SU-DHL-6 (cell line): Measurements from ENCODE around the gene CLDN8.

Experiments
- H2AFZ ChIP-seq: fragments of 200-600 bp; sonication (generic); 2 replicates; pipeline ENCODE4 v1.6.1; 2014; ENCODE audit warnings: low read depth, mild to moderate bottlenecking, moderate library complexity, mixed read lengths, antibody characterized with exemption, low read length; ENCODE audit not compliant: severe bottlenecking
- H3F3A ChIP-seq: fragments of 200-600 bp; shearing (Covaris generic); 2 replicates; pipeline ENCODE4 v1.6.0; 2016; ENCODE audit warnings: antibody characterized with exemption, mild to moderate bottlenecking; ENCODE audit not compliant: insufficient read depth
- H3K27ac ChIP-seq: fragments of 200-600 bp; sonication (generic); 2 replicates; pipeline ENCODE4 v1.5.1; 2016; ENCODE audit warnings: low read depth, mild to moderate bottlenecking, low read length, moderate library complexity, mixed read lengths
- H3K27me3 ChIP-seq: fragments of 200-600 bp; sonication (generic), shearing (Covaris generic); 2 replicates; pipeline ENCODE4 v1.6.0; 2014; ENCODE audit warnings: mild to moderate bottlenecking, low read length
- H3K36me3 ChIP-seq: fragments of 200-600 bp; sonication (generic); 2 replicates; pipeline ENCODE4 v1.6.1; 2014; ENCODE audit warnings: mild to moderate bottlenecking, low read length, mixed read lengths
- H3K4me2 ChIP-seq: fragments of 300-600, 200-600 bp; shearing (Covaris generic), sonication (generic); 2 replicates; pipeline ENCODE4 v1.6.0; 2014; ENCODE audit warnings: low read length, low read depth, mild to moderate bottlenecking; ENCODE audit not compliant: poor library complexity, severe bottlenecking
- H3K4me3 ChIP-seq: fragments of 200-600 bp; sonication (generic); 2 replicates; pipeline ENCODE4 v1.5.1; 2014; ENCODE audit warnings: antibody characterized with exemption, low read length, mild to moderate bottlenecking, mixed read lengths; ENCODE audit not compliant: insufficient read depth, poor library complexity, severe bottlenecking
- H3K79me2 ChIP-seq: fragments of 200-600 bp; sonication (generic); 2 replicates; pipeline ENCODE4 v1.6.1; 2014; ENCODE audit warnings: mild to moderate bottlenecking, low read length, moderate library complexity; ENCODE audit not compliant: insufficient read depth
- H3K9ac ChIP-seq: fragments of 200-600 bp; sonication (generic); 2 replicates; pipeline ENCODE4 v1.7.0; 2014; ENCODE audit warnings: mild to moderate bottlenecking, low read length
- H3K9me2 ChIP-seq: fragments of 200-600 bp; sonication (generic); replicated peaks from 2 replicates; pipeline ENCODE4 v1.6.1; 2014; ENCODE audit warnings: low read length; ENCODE audit not compliant: insufficient read depth
- H3K9me3 ChIP-seq: fragments of 200-600 bp; sonication (generic); 2 replicates; pipeline ENCODE4 v1.6.1; 2014; ENCODE audit warnings: low read length, mixed read lengths; ENCODE audit not compliant: insufficient read depth
- H4K20me1 ChIP-seq: fragments of 200-600 bp; sonication (generic); 2 replicates; pipeline ENCODE4 v1.6.1; 2014; ENCODE audit warnings: low read depth, mild to moderate bottlenecking, antibody characterized with exemption, low read length, moderate library complexity, mixed read lengths
- EZH2phosphoT487 ChIP-seq: fragments of 200-600 bp; sonication (generic), shearing (Covaris generic); conservative IDR thresholded peaks from 2 replicates; pipeline ENCODE4 v1.6.1; 2018; ENCODE audit warnings: mild to moderate bottlenecking, antibody characterized with exemption, low read length, moderate library complexity, mixed read lengths
- TF ChIP-seq, protein P1 (sequence below): fragments of 200-600 bp; sonication (generic); IDR thresholded peaks from one replicate; pipeline ENCODE4 v1.5.1; 2017; ENCODE audit warnings: antibody characterized with exemption, mild to moderate bottlenecking, low read length, moderate library complexity; ENCODE audit not compliant: insufficient read depth, poor library complexity, severe bottlenecking

CLDN8 gene

DNA sequence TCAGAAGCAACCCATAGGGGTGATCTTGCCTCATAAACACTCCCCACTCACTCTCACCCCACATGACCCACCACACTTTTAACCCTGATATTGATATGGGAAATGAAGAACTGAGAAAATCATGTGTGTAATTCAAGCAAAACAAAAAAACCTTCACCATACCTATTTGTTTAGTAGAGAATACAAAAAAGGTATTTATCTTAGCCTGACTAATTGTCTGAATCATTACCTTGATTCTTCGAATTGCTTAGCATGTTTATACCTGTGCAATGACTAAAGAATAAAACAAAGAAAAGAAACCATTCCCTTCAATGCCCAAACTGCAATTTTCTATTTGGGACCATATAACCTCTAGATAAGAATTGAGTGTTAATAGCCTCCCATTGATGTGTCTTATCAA lies 51.1 kb downstream of the CLDN8 start:
- TF ChIP-seq, protein P1, sequence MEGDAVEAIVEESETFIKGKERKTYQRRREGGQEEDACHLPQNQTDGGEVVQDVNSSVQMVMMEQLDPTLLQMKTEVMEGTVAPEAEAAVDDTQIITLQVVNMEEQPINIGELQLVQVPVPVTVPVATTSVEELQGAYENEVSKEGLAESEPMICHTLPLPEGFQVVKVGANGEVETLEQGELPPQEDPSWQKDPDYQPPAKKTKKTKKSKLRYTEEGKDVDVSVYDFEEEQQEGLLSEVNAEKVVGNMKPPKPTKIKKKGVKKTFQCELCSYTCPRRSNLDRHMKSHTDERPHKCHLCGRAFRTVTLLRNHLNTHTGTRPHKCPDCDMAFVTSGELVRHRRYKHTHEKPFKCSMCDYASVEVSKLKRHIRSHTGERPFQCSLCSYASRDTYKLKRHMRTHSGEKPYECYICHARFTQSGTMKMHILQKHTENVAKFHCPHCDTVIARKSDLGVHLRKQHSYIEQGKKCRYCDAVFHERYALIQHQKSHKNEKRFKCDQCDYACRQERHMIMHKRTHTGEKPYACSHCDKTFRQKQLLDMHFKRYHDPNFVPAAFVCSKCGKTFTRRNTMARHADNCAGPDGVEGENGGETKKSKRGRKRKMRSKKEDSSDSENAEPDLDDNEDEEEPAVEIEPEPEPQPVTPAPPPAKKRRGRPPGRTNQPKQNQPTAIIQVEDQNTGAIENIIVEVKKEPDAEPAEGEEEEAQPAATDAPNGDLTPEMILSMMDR, result no peak
- TF ChIP-seq EZH2phosphoT487, result no peak
- no peak overlapping the region for H2AFZ ChIP-seq
- H3K9me3 ChIP-seq, result no peaks in the 10 kb centered on the region
- no peak overlapping the region for H3K4me3 ChIP-seq
- 0 out of 2 replicates have a peak, but pooled peaks cover 3% of the 10 kb centered on the region for H3K9me2 ChIP-seq
- no peaks in the 10 kb centered on the region for H3K79me2 ChIP-seq
- H3K27ac ChIP-seq, result no peak overlapping the region
- H4K20me1 ChIP-seq, result no peaks in the 10 kb centered on the region
- no peaks in the 10 kb centered on the region for H3K36me3 ChIP-seq
- H3F3A ChIP-seq, result no peaks in the 10 kb centered on the region
- no peak overlapping the region for H3K4me2 ChIP-seq
- H3K27me3 ChIP-seq, result no peaks in the 10 kb centered on the region
- H3K9ac ChIP-seq, result no peak overlapping the region
